22Rv1 (cell line): ENCODE measurements around the gene KRTAP4-16.
"Not testable (repeated sequence)": the region's sequence is repeated elsewhere in the genome, so short reads cannot be mapped to it uniquely, and the experiment has no call there.

Experiments
- H3K27ac ChIP-seq: fragments of 450-650 bp; 2 replicates; pipeline ENCODE4 v1.5.1; 2017
- ZFX ChIP-seq: fragments of 450-650 bp; IDR thresholded peaks from 2 replicates; pipeline ENCODE4 v1.6.1; 2017; ENCODE audit warnings: antibody characterized with exemption, borderline replicate concordance
- TF ChIP-seq, protein P1 (sequence below): fragments of 450-650 bp; IDR thresholded peaks from 2 replicates; pipeline ENCODE4 v1.5.1; 2017; ENCODE audit warnings: mild to moderate bottlenecking

Gene KRTAP4-16

DNA sequence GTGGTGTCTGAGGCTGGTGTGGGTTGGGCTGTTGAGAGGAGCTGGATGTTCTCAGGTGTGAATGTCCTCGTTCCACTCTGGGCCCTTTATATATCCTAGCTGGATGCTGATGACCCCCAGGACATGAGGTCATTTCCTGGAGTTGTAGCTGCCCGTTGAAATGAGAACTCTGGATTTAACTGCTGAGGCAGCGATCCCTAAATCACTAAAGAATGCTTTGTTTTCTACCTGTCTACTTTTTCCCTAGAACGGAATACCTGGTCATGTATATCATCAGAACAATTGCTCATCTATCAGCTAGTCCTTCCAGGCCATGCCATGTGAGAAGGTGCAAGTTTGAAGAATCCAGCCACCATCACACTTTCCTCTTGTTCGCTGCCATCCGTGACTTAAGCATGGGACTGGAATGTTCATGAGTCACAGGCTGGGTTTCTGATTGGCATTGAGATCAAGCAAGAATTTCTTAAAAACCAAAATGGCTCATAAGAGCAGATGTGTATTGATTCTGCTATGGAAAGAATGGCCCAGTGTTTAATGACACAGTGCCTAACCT is 41.9 kb downstream of the KRTAP4-16 start, which contains the start of gene KRTAP2-3:
KRTAP2-3 (minus strand) TSS at position 63 of the 553 bp plus-strand sequence. CDS start 64 bp downstream, outside the sequence.
- no peak for TF ChIP-seq ZFX
- TF ChIP-seq, protein P1, sequence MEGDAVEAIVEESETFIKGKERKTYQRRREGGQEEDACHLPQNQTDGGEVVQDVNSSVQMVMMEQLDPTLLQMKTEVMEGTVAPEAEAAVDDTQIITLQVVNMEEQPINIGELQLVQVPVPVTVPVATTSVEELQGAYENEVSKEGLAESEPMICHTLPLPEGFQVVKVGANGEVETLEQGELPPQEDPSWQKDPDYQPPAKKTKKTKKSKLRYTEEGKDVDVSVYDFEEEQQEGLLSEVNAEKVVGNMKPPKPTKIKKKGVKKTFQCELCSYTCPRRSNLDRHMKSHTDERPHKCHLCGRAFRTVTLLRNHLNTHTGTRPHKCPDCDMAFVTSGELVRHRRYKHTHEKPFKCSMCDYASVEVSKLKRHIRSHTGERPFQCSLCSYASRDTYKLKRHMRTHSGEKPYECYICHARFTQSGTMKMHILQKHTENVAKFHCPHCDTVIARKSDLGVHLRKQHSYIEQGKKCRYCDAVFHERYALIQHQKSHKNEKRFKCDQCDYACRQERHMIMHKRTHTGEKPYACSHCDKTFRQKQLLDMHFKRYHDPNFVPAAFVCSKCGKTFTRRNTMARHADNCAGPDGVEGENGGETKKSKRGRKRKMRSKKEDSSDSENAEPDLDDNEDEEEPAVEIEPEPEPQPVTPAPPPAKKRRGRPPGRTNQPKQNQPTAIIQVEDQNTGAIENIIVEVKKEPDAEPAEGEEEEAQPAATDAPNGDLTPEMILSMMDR = no peak
- no peak within 1 kb of the TSS for H3K27ac ChIP-seq

DNA sequence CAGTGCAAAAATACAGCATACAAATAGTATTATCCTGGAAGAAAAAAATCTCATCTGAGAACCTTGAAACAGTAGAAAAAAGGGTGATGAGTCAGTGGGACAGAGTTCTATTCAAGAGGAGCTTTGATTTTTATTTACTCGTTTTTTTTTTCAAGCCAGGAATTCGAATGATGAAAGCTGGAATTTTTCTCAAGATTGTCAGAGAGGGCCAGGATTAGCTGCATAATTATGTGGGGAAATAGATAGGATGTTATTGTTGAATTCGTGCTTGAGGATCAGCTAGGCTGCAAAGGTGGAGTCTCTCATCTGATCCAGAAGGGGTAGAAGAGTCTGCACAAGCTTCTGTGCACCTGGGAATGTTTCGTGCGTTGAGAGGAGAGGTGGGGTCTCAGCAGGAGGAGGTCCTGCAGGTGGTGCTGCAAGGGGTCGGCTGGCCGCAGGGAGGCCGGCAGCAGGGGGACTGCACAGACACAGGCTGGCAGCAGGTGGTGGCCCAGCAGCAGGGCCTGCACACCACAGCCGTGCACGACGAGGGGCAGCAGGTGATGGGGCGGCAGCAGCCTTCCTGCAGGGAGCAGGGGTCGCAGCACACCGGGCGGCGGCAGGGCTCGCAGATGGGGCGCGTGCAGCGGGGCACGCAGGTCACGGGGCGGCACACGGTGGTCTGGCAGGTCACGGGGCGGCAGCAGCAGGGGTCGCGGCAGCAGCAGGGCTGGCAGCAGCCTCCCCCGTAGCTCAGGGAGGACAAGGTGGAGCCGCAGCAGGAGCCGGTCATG is 42.5 kb downstream of the KRTAP4-16 start:
- H3K27ac ChIP-seq = not testable (repeated sequence)

DNA sequence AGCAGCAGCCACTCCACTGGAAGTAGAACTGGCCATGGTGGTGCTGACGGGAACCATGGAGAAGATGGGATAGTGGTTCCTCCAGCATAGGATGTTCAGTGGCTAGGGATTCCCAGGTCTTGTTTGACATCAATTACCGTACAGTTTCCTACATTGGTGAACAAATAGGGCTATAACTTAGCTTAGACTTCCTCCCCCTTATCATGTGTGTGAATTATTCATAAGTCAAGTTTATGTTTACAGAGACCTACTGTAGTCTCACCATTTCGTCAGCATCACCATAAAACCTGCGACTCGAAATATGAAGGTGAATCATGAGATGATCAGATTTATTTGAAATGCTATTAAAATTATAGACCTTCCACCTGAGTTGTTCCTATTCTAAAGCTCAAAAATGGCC is 43.3 kb downstream of the KRTAP4-16 start:
- TF ChIP-seq, protein P1 = no peak
- no peak for TF ChIP-seq ZFX
- no peak overlapping the region for H3K27ac ChIP-seq

DNA sequence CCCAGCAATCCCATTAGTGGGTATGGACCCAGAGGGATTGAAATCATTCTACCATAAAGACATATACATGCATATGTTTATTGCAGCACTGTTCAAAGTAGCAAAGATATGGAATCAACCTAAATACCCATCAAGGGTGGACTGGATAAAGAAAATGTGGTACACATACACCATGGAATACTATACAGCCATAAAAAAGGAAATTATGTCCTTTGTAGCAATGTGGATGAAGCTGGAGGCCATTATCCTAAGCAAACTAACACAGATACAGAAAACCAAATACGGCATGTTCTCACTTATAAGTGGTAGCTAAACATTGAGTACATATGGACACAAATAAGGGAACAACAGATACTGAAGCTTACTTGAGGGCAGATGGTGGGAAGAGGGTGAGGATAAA is 44.5 kb downstream of the KRTAP4-16 start:
- H3K27ac ChIP-seq = no peak overlapping the region
- TF ChIP-seq ZFX = no peak

DNA sequence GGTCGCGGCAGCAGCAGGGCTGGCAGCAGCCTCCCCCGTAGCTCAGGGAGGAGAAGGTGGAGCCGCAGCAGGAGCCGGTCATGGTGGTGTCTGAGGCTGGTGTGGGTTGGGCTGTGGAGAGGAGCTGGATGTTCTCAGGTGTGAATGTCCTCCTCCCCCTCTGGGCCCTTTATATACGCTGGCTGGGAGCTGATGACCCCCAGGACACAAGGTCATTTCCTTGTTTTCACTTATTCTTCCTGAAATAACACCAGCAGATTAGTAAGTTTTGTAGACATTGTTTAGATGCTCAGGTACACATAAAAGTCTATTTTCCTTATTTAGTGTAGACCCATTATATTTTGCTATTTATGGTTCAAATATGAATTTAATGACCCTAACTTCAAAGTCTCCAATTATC is 46.9 kb downstream of the KRTAP4-16 start, which contains the start of gene KRTAP2-2:
KRTAP2-2 (minus strand) TSS at position 101 of the 400 bp plus-strand sequence; CDS start at position 82, 19 bp downstream.
- H3K27ac ChIP-seq = not testable (repeated sequence)

DNA sequence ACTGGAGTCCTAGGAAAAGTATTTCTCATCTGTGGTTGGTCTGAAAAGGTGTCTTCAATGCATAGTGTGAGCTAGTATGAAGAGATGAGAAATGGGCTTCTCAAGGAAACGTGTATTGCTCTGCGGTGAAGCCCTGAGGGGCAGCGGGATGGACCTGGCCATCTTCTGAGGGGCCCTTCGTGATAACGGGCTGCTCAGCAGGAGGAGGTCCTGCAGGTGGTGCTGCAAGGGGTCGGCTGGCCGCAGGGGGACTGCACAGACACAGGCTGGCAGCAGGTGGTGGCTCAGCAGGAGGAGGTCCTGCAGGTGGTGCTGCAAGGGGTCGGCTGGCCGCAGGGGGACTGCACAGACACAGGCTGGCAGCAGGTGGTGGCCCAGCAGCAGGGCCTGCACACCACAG is 47.5 kb downstream of the KRTAP4-16 start:
- not testable (repeated sequence) for H3K27ac ChIP-seq

DNA sequence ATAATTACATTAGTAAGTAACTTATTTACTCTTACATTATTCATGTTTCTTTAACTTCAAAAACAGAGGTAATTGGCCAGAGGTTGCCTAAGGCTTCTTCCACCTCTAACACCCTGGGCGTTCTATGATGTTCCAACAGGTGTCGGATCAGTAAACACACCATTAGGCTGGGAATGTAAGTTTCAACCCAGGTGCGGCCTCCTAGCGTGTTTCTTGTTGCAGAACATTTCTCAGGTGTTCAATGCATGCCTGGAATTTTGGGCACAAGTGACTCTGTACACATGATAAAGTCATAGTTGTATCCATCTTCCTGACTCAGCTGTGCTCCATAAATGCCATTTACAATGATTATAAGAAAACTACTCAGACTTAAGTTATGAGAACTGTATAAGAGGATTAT is 48.0 kb downstream of the KRTAP4-16 start:
- H3K27ac ChIP-seq = no peak overlapping the region
- TF ChIP-seq ZFX = no peak
- TF ChIP-seq, protein P1 = no peak

DNA sequence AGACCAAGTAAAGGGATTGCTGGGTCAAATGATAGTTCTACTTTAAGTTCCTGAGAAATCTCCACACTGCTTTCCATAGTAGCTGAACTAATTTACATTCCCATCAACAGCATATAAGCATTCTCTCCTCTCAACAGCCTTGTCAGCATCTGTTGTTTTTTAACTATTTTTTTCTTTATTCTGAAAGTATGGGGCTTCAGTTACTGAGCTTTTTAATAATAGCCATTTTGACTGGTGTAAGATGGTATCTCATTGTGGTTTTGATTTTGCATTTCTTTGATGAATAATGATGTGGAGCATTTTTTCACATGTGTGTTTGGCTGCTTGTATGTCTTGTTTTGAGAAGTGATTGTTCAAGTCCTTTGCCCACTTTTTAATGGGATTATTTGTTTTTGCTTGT is 49.4 kb downstream of the KRTAP4-16 start:
- H3K27ac ChIP-seq = no peak overlapping the region
- no peak for TF ChIP-seq ZFX
- TF ChIP-seq, protein P1 = no peak
